ENCODE results near the gene CELF2. TPM values are rescaled to one million over a fixed set of nuclear protein-coding genes. Genes with fewer than 3 reads are reported as not detected.

Gene CELF2
- total RNA-seq, 3 donors from 2014 or later (not counting 1 experiment from before 2014, with no cell fraction given), result 282 to 298 (median 295) TPM

- no peaks in the 10 kb centered on the region for H3K36me3 Mint-ChIP-seq
- H3K4me1 Mint-ChIP-seq, result peaks cover 98 to 100% of the 10 kb centered on the region in 2 donors
Measured at GRCh38 chr10:11210211-11210922, 192.7 kb downstream of the CELF2 start.

GRCh38 chr10:11212288-11213085, 194.8 kb downstream of the CELF2 start:
- no peak for DNase-seq
- Mint-ChIP-seq H3K9me3 (no peaks in the 10 kb centered on the region), H3K27ac (no peak overlapping the region), H3K4me1 (peaks cover 98 to 100% of the 10 kb centered on the region in 2 donors), H3K36me3 (no peaks in the 10 kb centered on the region), H3K4me3 (peak overlapping the region; percentile 76), H3K27me3 (ENCODE audit: low read depth in 2 of 2) (no peaks in the 10 kb centered on the region)
- ATAC-seq, result peak; percentile 32 to 60 (median 43)
- no peaks in the 10 kb centered on the region for H3K9me3 ChIP-seq (ENCODE audit: control insufficient read depth, insufficient read depth, low read length)
- H3K36me3 ChIP-seq (ENCODE audit: control insufficient read depth, insufficient read depth, low read length), result peaks cover 49% of the 10 kb centered on the region
- H3K27ac ChIP-seq (ENCODE audit: low read length), result peak overlapping the region; percentile 29
- no peaks in the 10 kb centered on the region for H3K27me3 ChIP-seq (ENCODE audit: control insufficient read depth, insufficient read depth, low read length)
- intact Hi-C loops (cut with micrococcal nuclease), result no loop called here
- H3K4me1 ChIP-seq (ENCODE audit: control insufficient read depth, insufficient read depth, low read length), result peaks cover 78% of the 10 kb centered on the region
- no peak overlapping the region for H3K4me3 ChIP-seq (ENCODE audit: low read length)
- whole genome bisulfite sequencing (ENCODE audit: insufficient coverage), result 35% methylated on average over 7 of the region's 7 CpGs
- TF ChIP-seq CTCF (IDR thresholded peaks at IDR 0.05), result no peak

More at GRCh38 chr10:11210211-11210922, 192.7 kb downstream of the CELF2 start:
- H3K4me3 Mint-ChIP-seq, result peak overlapping the region; percentile 76
- WGBS (ENCODE audit: insufficient coverage), result 10% methylated on average over 13 of the region's 13 CpGs
- H3K4me1 ChIP-seq (ENCODE audit: control insufficient read depth, insufficient read depth, low read length), result peaks cover 82% of the 10 kb centered on the region
- TF ChIP-seq CTCF (IDR thresholded peaks at IDR 0.05), result no peak
- H3K9me3 Mint-ChIP-seq, result no peaks in the 10 kb centered on the region
- no peaks in the 10 kb centered on the region for H3K27me3 ChIP-seq (ENCODE audit: control insufficient read depth, insufficient read depth, low read length)
- no peak overlapping the region for H3K4me3 ChIP-seq (ENCODE audit: low read length)
- ATAC-seq, result peak in 1 of 3 donors; percentile 5
- H3K27ac Mint-ChIP-seq, result no peak overlapping the region
- H3K9me3 ChIP-seq (ENCODE audit: control insufficient read depth, insufficient read depth, low read length), result no peaks in the 10 kb centered on the region
- intact Hi-C loops (cut with micrococcal nuclease), result no loop called here
- H3K27ac ChIP-seq (ENCODE audit: low read length), result peak overlapping the region; percentile 63
- H3K36me3 ChIP-seq (ENCODE audit: control insufficient read depth, insufficient read depth, low read length), result peaks cover 51% of the 10 kb centered on the region
- H3K27me3 Mint-ChIP-seq (ENCODE audit: low read depth in 2 of 2), result no peaks in the 10 kb centered on the region
- peak in 1 of 2 donors; percentile 37 for DNase-seq

GRCh38 chr10:11213137-11213536, 195.5 kb downstream of the CELF2 start:
- H3K27me3 ChIP-seq (ENCODE audit: control insufficient read depth, insufficient read depth, low read length), result no peaks in the 10 kb centered on the region
- no peak overlapping the region for H3K4me3 ChIP-seq (ENCODE audit: low read length)
- Mint-ChIP-seq H3K4me3 (peak overlapping the region; percentile 69), H3K9me3 (no peaks in the 10 kb centered on the region), H3K27ac (no peak overlapping the region), H3K27me3 (ENCODE audit: low read depth in 2 of 2) (no peaks in the 10 kb centered on the region), H3K4me1 (peaks cover 98 to 100% of the 10 kb centered on the region in 2 donors), H3K36me3 (no peaks in the 10 kb centered on the region)
- ATAC-seq, result no peak
- TF ChIP-seq CTCF (IDR thresholded peaks at IDR 0.05), result no peak
- no peak for DNase-seq
- peak overlapping the region; percentile 1 for H3K27ac ChIP-seq (ENCODE audit: low read length)
- WGBS (ENCODE audit: insufficient coverage), result 45% methylated on average over 4 of the region's 4 CpGs
- H3K9me3 ChIP-seq (ENCODE audit: control insufficient read depth, insufficient read depth, low read length), result no peaks in the 10 kb centered on the region
- intact Hi-C loops (cut with micrococcal nuclease), result no loop called here
- H3K36me3 ChIP-seq (ENCODE audit: control insufficient read depth, insufficient read depth, low read length), result peaks cover 51% of the 10 kb centered on the region
- peaks cover 74% of the 10 kb centered on the region for H3K4me1 ChIP-seq (ENCODE audit: control insufficient read depth, insufficient read depth, low read length)
